ENCODE measurements around the gene ACVR1C. TPM values are rescaled to one million over a fixed set of nuclear protein-coding genes. Genes with fewer than 3 reads are reported as not detected.
A peak's percentile ranks its signal among the peaks of the same experiment; 100 is the strongest.

The ACVR1C gene
- total RNA-seq, 1 experiment from 2014 or later, result 0.40 TPM

DNA sequence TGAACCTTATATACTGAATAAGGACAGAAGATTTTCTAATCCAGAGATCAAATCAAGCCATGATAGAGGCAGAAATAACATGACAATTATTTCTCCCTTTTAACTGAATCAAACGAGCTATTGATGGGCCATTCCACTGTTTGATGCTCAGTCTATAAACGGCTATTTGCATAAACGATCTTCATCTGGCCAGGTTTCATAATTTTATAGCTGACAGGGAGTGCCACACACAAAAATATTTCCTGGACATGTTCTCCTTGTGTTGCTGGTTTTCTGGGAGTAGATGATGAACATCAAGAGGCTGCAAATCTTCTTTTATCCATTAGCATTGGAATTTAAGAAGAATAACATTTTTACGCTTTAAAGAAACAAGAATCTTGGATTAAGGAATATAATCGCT, 63.1 kb downstream of the ACVR1C start:
- BruUV-seq (replicated peaks), result no TSS peak
- no peaks in the 10 kb centered on the region for H3K27me3 ChIP-seq (ENCODE audit: low read length)
- no peaks in the 10 kb centered on the region for H4K20me1 ChIP-seq (ENCODE audit: low read length)
- H3K4me1 ChIP-seq (ENCODE audit: insufficient read depth, low read length), result no peaks in the 10 kb centered on the region
- intact Hi-C loops (cut with micrococcal nuclease), result no loop called here
- H3K79me2 ChIP-seq (ENCODE audit: low read length), result no peaks in the 10 kb centered on the region
- H2AFZ ChIP-seq (ENCODE audit: low read length), result no peak overlapping the region
- no peaks in the 10 kb centered on the region for H3F3A ChIP-seq (ENCODE audit: low read length, unreplicated experiment)
- ATAC-seq (no peak), DNase-seq (no peak)
- ChIA-PET POLR2A (ENCODE audit: unreplicated experiment) (no interaction called here), CTCF (no interaction called here)
- H3K27ac ChIP-seq (ENCODE audit: low read length), result no peak overlapping the region
- H3K4me3 ChIP-seq (ENCODE audit: low read length), result no peak overlapping the region
- no peak overlapping the region for H3K9ac ChIP-seq (ENCODE audit: low read length)
- TF ChIP-seq, protein P1, sequence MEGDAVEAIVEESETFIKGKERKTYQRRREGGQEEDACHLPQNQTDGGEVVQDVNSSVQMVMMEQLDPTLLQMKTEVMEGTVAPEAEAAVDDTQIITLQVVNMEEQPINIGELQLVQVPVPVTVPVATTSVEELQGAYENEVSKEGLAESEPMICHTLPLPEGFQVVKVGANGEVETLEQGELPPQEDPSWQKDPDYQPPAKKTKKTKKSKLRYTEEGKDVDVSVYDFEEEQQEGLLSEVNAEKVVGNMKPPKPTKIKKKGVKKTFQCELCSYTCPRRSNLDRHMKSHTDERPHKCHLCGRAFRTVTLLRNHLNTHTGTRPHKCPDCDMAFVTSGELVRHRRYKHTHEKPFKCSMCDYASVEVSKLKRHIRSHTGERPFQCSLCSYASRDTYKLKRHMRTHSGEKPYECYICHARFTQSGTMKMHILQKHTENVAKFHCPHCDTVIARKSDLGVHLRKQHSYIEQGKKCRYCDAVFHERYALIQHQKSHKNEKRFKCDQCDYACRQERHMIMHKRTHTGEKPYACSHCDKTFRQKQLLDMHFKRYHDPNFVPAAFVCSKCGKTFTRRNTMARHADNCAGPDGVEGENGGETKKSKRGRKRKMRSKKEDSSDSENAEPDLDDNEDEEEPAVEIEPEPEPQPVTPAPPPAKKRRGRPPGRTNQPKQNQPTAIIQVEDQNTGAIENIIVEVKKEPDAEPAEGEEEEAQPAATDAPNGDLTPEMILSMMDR (conservative IDR thresholded peaks at IDR 0.05; ENCODE audit: low read depth, low read length), result no peak
- no peak for TF ChIP-seq EZH2 (IDR thresholded peaks at IDR 0.05; ENCODE audit: low read length, unreplicated experiment)
- TF ChIP-seq EZH2phosphoT487 (IDR thresholded peaks at IDR 0.05; ENCODE audit: borderline replicate concordance, low read length), result no peak
- H3K36me3 ChIP-seq (ENCODE audit: low read depth, low read length), result no peaks in the 10 kb centered on the region
- H3K4me2 ChIP-seq (ENCODE audit: low read length), result no peak overlapping the region
- H3K9me3 ChIP-seq (ENCODE audit: low read length), result no peaks in the 10 kb centered on the region
- no peaks in the 10 kb centered on the region for H3K9me2 ChIP-seq (replicated peaks; ENCODE audit: low read length)

DNA sequence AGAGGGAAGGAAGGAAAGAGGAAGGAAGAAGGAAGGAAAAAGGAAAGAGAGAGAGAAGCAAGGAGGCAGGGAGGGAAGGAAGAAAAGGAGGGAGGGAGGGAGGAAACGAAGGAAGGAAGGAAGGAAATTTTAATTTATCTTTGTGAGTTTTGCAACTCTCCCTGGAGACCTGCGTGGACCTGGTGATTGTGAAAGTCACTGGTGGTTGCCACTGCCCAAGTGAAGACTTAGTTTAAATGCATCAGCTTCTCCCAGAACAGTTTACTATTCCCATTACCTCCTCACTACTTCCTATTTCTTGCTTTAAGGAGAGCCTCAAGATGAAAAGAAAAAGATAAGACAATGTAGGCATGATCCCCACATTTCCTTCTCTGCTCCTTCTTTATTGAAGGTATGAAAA, 68.8 kb downstream of the ACVR1C start:
- Histone ChIP-seq H3K9me3 (ENCODE audit: low read length) (no peaks in the 10 kb centered on the region), H3K36me3 (ENCODE audit: low read depth, low read length) (no peaks in the 10 kb centered on the region), H3K27me3 (ENCODE audit: low read length) (no peaks in the 10 kb centered on the region), H3F3A (ENCODE audit: low read length, unreplicated experiment) (no peaks in the 10 kb centered on the region), H3K4me2 (ENCODE audit: low read length) (peak overlapping the region; percentile 63), H2AFZ (ENCODE audit: low read length) (peak overlapping the region; percentile 0; the same call in 1 of the 2 replicates), H4K20me1 (ENCODE audit: low read length) (no peaks in the 10 kb centered on the region), H3K9ac (ENCODE audit: low read length) (peak overlapping the region; percentile 35; the same call in 1 of the 2 replicates), H3K4me3 (ENCODE audit: low read length) (no peak overlapping the region), H3K4me1 (ENCODE audit: insufficient read depth, low read length) (peaks cover 18% of the 10 kb centered on the region), H3K27ac (ENCODE audit: low read length) (peak overlapping the region; percentile 59), H3K79me2 (ENCODE audit: low read length) (no peaks in the 10 kb centered on the region), H3K9me2 (replicated peaks; ENCODE audit: low read length) (no peaks in the 10 kb centered on the region)
- CTCF ChIA-PET, result no interaction called here
- intact Hi-C loops (cut with micrococcal nuclease), result no loop called here
- no peak for ATAC-seq
- POLR2A ChIA-PET (ENCODE audit: unreplicated experiment), result no interaction called here
- BruUV-seq (replicated peaks), result no TSS peak
- no peak for DNase-seq
- no peak for TF ChIP-seq EZH2phosphoT487 (IDR thresholded peaks at IDR 0.05; ENCODE audit: borderline replicate concordance, low read length)
- TF ChIP-seq EZH2 (IDR thresholded peaks at IDR 0.05; ENCODE audit: low read length, unreplicated experiment), result no peak
- TF ChIP-seq, protein P1 (conservative IDR thresholded peaks at IDR 0.05; ENCODE audit: low read depth, low read length), result no peak

DNA sequence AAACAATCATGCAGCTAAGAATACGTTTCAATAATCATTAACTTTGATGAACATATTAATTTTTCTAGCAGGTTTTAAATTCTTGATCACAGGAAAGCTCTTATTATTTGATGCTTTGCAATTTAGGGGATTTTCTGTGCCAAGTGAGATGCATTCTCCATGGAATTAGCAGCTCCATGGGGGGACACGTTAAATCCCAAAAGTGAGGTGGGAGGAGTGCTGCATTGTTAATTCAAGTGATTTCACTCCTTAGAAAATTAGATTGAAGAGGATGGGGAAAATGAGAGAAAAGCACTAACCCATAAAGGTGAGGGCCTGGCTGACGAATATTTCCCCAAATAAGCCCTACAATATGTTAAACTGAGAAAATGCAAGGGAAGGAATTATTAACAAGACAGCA, 69.2 kb downstream of the ACVR1C start:
- Histone ChIP-seq H3K9me2 (replicated peaks; ENCODE audit: low read length) (no peaks in the 10 kb centered on the region), H3K9ac (ENCODE audit: low read length) (peak overlapping the region; percentile 35), H3K36me3 (ENCODE audit: low read depth, low read length) (no peaks in the 10 kb centered on the region), H3K27ac (ENCODE audit: low read length) (peak overlapping the region; percentile 59), H3K4me1 (ENCODE audit: insufficient read depth, low read length) (peaks cover 18% of the 10 kb centered on the region), H2AFZ (ENCODE audit: low read length) (peak overlapping the region; percentile 0; the same call in 1 of the 2 replicates), H3K27me3 (ENCODE audit: low read length) (no peaks in the 10 kb centered on the region), H3K79me2 (ENCODE audit: low read length) (no peaks in the 10 kb centered on the region), H4K20me1 (ENCODE audit: low read length) (no peaks in the 10 kb centered on the region), H3F3A (ENCODE audit: low read length, unreplicated experiment) (no peaks in the 10 kb centered on the region), H3K4me3 (ENCODE audit: low read length) (peak overlapping the region; percentile 6; the same call in 1 of the 2 replicates), H3K9me3 (ENCODE audit: low read length) (no peaks in the 10 kb centered on the region), H3K4me2 (ENCODE audit: low read length) (peak overlapping the region; percentile 63)
- CTCF ChIA-PET, result interaction anchor here (0.7 kb wide), 1 partner anchor 13 kb away, joined by 5 read pairs; no protein-coding TSS in a partner anchor
- DNase-seq, result no peak
- intact Hi-C loops (cut with micrococcal nuclease), result no loop called here
- ATAC-seq, result no peak
- BruUV-seq (replicated peaks), result no TSS peak
- POLR2A ChIA-PET (ENCODE audit: unreplicated experiment), result interaction anchor here (0.7 to 0.8 kb wide), 2 partner anchors 45 to 61 kb away, joined by 3 to 4 read pairs; no protein-coding TSS in a partner anchor
- no peak for TF ChIP-seq EZH2phosphoT487 (IDR thresholded peaks at IDR 0.05; ENCODE audit: borderline replicate concordance, low read length)
- TF ChIP-seq EZH2 (IDR thresholded peaks at IDR 0.05; ENCODE audit: low read length, unreplicated experiment), result no peak
- TF ChIP-seq, protein P1 (conservative IDR thresholded peaks at IDR 0.05; ENCODE audit: low read depth, low read length), result no peak
